ENCODE measurements around the gene KRT72.

- TF ChIP-seq EZH2 (IDR thresholded peaks at IDR 0.05; ENCODE audit: insufficient read depth, poor library complexity, severe bottlenecking): no peak
- TF ChIP-seq EZH2phosphoT487 (IDR thresholded peaks at IDR 0.05; ENCODE audit: insufficient read depth, low read depth): no peak
These were observed 40.2 kb upstream of the KRT72 start for GRCh38 chr12:52641468-52641867.
